Thyroid gland (tissue), 4 donors: ENCODE data around the gene MFAP4. TPM values are rescaled to one million over a fixed set of nuclear protein-coding genes. Genes with fewer than 3 reads are reported as not detected.
A peak's percentile ranks its signal among the peaks of the same experiment; 100 is the strongest.

Experiments used
- microRNA counts, 2 donors: library from miRNA; unstranded; fragments of <30 nt; microRNA quantifications; one replicate each; lab custom pipeline; 2016 to 2017
- microRNA-seq: library from miRNA; unstranded; fragments of <30 nt; microRNA quantifications from one replicate; pipeline ENCODE4, GENCODE V29; 2016
- small RNA-seq: library from RNA; depleted of rRNA; stranded (forward); fragments of <200 nt; gene quantifications from one replicate; pipeline ENCODE3, GENCODE V24; 2016
- total RNA-seq, 4 donors: library from RNA; depleted of rRNA; stranded (reverse); fragments of >200 nt; gene quantifications; one replicate each; pipeline ENCODE4 v1.2.3, GENCODE V29; 2016

The MFAP4 gene
- total RNA-seq, 4 donors from 2014 or later = 12.6 to 105 (median 53.5) TPM

MicroRNA genes within 50 kb of the gene (microRNA counts, 767-probe panel; counts per million panel counts)
- microRNA hsa-miR-1180 (lab: Ali Mortazavi, UCI) = 1,776 to 3,189 counts per million in 2 donors

Small RNA genes lying within 50 kb of the gene (microRNA-seq; reads per million reads assigned to microRNA genes)
- 1,525 reads per million, percentile 85 among the genes with 10 or more reads in this experiment for gene MIR1180

Small RNA genes lying within 50 kb of the gene (small RNA-seq; reads per million reads assigned to genes)
- 3.0 reads per million, percentile 74 among the genes with 10 or more reads in this experiment for gene MIR1180
- not detected for gene RF00537

Other genes starting within 250 kb of the MFAP4 start
- 10 to 100 TPM; 21.8 to 32.3 (median 24.7) TPM for gene EPN2, start 149.8 kb downstream of the MFAP4 start, total RNA-seq
- 100 to 1,000 TPM in 2 of 4 donors, 10 to 100 TPM in 2; 45.0 to 104 (median 90.3) TPM for gene B9D1, start 24.5 kb downstream of the MFAP4 start, total RNA-seq
- 10 to 100 TPM; 22.4 to 46.5 (median 31.3) TPM for gene MAPK7, start 8.7 kb downstream of the MFAP4 start, total RNA-seq
- gene RNF112, start 24.0 kb upstream of the MFAP4 start, total RNA-seq = 1 to 10 TPM in 3 of 4 donors, under 1 TPM in 1; 0.83 to 3.5 (median 2.2) TPM
- 10 to 100 TPM in 2 of 4 donors, 1 to 10 TPM in 2; 4.3 to 48.6 (median 11.8) TPM for gene SLC47A1, start 146.7 kb upstream of the MFAP4 start, total RNA-seq